ENCODE data around the gene KCNIP1.

The KCNIP1 gene

GRCh38 chr5:170538096-170538465 is 34.3 kb downstream of the KCNIP1 start:
- TF ChIP-seq, protein P1, sequence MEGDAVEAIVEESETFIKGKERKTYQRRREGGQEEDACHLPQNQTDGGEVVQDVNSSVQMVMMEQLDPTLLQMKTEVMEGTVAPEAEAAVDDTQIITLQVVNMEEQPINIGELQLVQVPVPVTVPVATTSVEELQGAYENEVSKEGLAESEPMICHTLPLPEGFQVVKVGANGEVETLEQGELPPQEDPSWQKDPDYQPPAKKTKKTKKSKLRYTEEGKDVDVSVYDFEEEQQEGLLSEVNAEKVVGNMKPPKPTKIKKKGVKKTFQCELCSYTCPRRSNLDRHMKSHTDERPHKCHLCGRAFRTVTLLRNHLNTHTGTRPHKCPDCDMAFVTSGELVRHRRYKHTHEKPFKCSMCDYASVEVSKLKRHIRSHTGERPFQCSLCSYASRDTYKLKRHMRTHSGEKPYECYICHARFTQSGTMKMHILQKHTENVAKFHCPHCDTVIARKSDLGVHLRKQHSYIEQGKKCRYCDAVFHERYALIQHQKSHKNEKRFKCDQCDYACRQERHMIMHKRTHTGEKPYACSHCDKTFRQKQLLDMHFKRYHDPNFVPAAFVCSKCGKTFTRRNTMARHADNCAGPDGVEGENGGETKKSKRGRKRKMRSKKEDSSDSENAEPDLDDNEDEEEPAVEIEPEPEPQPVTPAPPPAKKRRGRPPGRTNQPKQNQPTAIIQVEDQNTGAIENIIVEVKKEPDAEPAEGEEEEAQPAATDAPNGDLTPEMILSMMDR (conservative IDR thresholded peaks at IDR 0.05), result no peak
- H3K27ac ChIP-seq, result no peak overlapping the region

DNA sequence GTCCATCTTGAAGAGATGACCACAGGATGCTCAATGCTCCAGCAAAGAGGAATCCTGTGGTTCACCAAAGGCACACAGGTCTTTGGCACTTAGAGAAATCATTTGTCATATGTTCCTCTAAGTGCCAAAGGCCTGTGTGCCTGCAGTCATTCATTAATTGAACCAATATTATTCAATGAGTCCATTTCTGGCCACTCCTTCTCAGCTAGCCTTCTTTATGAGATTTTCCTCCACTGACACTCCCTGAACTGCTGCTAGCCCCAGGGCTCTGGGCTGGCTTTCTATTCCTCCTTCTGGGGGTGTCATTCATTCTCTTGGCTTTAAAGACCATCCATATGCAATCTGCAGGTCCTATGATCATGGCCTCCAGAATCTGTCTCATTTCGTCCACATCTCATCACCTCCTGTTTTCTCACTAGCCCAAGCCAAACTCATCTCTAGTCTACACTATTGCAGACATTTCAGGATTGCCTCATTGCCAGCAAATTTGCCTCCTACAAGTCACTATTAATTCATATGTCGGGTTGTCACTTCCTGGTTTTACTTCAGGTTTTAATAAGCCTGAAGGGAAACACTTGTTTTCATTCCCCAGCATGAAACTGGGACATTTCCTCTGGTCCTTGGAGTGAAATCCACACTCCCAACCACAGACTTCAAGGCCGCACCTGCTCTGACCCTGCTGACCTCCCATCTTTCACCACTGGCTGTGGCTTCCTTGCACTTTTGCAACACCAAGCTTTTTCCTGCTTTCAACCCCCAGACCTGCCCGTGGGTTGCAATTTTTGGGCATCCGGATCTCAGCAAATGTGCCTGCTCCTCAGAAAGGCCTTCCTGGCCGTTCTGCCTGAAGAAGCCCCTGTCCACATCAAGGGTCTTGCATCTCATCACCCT is 35.1 kb downstream of the KCNIP1 start:
- no peak overlapping the region for H3K27ac ChIP-seq
- TF ChIP-seq, protein P1 (conservative IDR thresholded peaks at IDR 0.05), result no peak

- no peak overlapping the region for H3K27ac ChIP-seq
- TF ChIP-seq, protein P1 (conservative IDR thresholded peaks at IDR 0.05), result no peak
These were observed 36.5 kb downstream of the KCNIP1 start for GRCh38 chr5:170540271-170540670.

DNA sequence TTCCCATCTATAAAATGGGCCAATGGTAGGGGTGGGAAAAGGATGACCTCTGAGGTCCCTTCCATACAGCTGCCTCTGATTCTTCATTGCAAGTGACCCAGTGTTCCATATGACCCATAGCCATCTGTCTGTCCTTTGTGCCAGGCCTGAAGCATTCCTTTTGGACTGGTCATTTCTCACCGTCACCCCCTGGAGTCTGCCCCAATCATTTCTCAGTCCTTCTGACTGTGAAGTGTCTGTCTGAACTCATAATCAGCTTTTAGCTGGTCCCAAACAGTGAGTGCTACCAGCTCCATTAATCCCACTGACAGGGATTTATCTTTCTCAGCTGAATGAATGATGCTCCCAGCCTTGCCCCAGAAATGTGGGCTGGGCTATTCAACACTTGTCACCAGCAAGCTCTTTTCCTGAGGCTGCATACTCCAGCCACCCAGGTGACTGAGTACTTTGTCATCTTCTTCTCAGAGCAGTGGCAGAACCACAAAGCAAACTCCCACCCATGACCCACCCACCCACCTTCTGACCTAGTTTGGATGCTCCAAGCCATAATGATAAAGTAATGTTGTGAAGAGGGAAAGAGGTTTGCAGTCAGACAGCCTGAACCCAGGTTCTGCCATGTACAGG is 37.4 kb downstream of the KCNIP1 start:
- TF ChIP-seq, protein P1 (conservative IDR thresholded peaks at IDR 0.05), result no peak
- H3K27ac ChIP-seq, result no peak overlapping the region

- H3K27ac ChIP-seq, result no peak overlapping the region
- TF ChIP-seq, protein P1 (conservative IDR thresholded peaks at IDR 0.05), result no peak
These were observed 39.0 kb downstream of the KCNIP1 start for GRCh38 chr5:170542691-170543293.

GRCh38 chr5:170545313-170545712 is 41.5 kb downstream of the KCNIP1 start:
- H3K27ac ChIP-seq, result no peak overlapping the region
- TF ChIP-seq, protein P1 (conservative IDR thresholded peaks at IDR 0.05), result no peak

DNA sequence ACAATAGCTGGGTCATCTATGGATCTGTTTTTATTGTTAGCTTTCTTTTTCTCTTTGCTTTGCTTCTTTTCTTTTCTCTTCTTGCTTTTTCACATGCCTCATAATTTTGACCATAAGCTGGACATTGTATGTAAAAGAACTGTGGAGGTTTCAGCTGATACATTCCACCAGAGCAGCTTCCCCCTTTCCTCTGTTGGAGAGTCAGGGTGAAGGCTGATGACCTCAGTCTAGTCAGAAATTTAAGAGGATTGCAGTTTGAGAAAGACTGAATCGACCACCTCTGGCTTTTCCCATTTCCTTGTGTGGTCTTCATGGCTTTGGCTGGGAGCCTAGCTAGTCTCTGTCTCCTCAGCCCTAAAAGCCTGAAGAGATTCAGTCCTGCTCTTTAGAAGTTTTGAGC is 42.0 kb downstream of the KCNIP1 start:
- no peak overlapping the region for H3K27ac ChIP-seq
- TF ChIP-seq, protein P1 (conservative IDR thresholded peaks at IDR 0.05), result no peak
